HG03469 (cell line): Measurements from ENCODE around the gene NKAIN4.

Source experiments
- ATAC-seq: cut with Tn5 transposase; IDR thresholded peaks from one replicate; pipeline ENCODE4 v1.9.1; 2021; ENCODE audit warnings: mild to moderate bottlenecking, moderate library complexity, moderate number of reproducible peaks; ENCODE audit not compliant: unreplicated experiment

NKAIN4 gene

GRCh38 chr20:63220696-63221399 is 33.4 kb downstream of the NKAIN4 start:
- ATAC-seq, result no peak

GRCh38 chr20:63219866-63220521 is 34.3 kb downstream of the NKAIN4 start:
- ATAC-seq, result no peak

DNA sequence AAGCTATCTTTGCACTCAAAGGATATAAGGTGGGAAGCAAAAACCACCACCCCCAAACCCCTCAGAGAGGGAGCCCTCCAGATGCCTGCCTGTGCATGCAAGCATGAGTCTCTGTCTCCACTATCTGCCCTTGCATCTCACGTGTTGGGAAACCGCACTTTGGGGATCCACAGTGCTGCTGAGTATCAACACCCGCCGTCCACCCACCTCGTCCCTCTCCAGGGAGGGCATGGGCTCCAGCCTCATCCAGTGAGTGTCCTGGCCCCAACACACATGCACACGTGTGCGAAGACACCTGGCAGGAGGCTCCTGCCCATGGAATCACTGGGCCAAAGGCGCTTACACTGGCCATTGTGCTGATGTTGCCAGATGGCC is 34.8 kb downstream of the NKAIN4 start:
- ATAC-seq, result no peak

DNA sequence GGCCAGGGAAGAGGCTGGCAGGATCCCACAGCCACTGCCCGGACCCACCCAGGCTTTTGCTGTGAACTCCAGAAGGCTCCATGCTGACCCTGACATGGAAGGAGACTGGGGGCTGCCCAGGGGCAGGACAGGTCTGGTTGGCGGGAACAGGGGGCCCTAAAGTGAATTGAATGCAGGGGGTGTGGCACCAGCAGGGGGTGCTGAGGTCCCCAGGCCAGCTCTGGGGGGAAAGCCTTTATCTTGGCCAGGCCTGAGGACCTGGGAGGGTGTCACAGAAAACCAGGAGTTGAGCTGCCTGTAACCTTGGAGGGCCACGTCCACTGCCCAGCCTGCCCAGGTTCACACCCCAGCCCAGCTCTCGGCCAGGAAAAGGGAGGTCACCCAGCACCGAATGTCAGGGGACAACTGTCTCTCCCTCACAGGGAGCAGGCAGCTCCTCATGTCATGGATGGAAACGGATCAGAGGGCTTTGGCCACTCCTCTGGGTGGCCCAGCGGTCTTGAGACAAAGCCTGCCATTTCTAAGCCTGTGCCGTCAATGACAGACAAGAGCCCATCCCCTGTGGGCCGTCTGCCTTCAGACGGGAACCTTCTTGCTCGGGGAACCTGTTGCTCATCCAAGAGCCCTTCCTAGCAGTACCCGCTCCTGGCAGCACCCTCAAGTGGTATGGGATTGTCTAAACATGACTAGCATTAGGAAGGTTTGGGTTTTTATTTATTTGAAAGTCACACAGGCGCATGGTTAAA is 35.4 kb downstream of the NKAIN4 start:
- ATAC-seq, result no peak

DNA sequence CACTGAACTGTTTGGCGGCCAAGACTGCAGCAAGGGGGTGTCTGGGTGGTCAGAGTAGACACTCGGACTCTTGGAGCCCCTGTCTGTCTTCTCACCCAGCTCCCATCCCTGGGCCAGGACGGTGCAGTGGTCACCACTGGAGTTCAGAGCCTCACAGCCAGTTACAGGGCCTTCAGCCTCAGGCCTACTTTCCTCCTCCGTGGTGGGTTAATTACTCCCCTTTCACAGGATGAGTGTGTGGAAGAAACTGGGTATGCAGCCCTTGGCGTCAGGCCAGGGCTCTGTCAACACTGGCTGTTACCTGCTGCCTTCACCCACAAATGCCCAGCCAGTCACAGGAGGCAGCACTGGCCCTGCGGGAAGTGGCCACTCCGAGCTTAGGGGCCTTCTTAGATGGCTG is 36.6 kb downstream of the NKAIN4 start:
- no peak for ATAC-seq

DNA sequence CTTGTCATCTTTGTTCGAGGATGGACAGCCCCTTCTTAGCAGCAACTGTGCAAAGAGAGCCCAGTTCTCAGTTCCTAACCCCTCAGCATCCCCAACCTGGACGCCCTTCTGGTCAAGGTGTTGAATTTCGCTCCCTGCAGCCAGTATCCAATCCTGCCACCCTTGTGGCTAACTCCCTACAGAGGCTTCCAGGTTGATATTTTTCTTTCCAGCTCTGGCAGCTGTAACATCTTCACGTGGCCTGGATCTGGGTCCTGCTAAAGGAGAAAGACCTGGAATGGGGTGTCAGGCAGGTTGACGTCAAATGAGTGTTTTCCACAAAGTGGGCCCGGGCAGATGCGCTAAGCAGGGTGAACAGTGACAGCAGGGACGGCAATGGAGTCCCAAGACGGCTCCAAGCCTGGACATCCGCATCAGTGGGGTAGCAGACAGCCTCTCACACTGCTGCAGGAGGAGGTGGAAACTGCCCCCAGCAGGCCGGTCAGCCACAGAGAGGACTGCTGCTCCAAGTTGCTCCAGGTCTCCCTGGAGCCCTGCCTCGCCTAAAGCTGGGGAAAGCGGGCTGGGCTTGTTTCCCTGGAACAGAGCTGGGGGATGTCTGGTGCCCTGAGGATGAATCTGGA is 37.3 kb downstream of the NKAIN4 start:
- ATAC-seq, result no peak

- peak; percentile 73 for ATAC-seq
Observed at GRCh38 chr20:63216041-63216848, 38.0 kb downstream of the NKAIN4 start, which contains the start of gene YTHDF1. YTHDF1 (minus strand) TSS chr20:63216131; CDS start chr20:63215892, 239 bp downstream.

- ATAC-seq, result peak; percentile 3
Observed at GRCh38 chr20:63215101-63216040, 38.9 kb downstream of the NKAIN4 start.

DNA sequence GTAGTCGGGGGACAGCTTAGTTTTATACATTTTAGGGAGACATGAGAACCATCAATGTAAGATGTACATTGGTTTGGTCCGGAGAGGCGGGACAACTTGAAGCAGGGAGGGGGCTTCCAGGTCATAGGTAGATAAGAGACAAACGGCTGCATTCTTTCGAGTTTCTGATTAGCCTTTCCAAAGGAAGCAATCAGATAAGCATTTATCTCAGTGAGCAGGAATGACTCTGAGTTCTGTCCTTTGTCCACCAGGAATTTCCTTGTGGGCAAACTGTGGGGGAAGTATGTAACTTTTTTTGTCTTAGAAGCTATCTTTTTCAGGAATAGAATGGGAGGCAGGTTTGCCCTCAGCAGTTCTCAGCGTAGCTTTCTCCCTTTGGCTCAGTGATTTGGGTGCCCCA is 39.7 kb downstream of the NKAIN4 start:
- no peak for ATAC-seq

GRCh38 chr20:63212792-63213191 is 41.5 kb downstream of the NKAIN4 start:
- ATAC-seq, result no peak

DNA sequence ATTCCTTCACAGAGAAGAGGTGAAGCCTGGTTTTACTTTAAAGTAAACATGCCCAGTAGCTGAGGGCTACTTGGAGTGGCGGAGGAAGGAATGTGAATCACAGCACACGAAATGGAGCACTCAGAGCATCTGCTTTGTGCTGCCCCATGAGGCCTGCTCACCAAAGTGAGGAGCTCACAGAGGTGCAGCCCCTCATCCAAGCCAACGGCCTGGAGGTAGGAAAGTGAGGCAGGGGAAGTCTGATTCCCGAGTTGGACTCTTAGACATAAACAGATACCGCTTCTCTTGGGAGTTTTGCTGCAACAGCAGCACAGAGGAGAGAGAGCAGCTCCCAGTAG is 41.9 kb downstream of the NKAIN4 start:
- no peak for ATAC-seq

DNA sequence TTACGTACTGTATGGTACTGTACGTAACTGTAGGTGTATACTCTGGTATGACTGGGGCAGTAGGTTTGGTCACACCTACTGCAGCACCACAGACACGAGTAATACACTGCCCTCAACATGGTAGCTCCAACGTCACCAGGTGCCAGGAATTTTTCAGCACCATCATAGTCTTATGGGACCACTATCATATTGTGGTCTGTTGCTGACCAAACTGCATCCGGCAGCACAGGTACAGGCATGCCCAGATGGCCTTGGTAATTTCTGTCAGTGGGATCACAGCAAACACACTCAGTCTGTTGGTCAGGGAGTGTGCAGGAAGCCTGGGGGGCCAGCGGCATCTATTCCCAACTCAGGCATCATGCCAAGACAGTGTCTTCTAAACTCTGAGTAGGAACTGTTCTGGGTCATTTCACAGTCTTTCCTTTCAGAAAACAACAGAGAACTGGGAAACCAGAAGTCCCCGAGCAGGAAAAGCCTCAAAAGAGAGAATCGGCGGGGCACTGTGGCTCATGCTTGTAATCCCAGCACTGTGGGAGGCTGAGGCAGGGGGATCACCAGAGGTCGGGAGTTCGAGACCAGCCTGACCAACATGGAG is 44.2 kb downstream of the NKAIN4 start:
- no peak for ATAC-seq

- ATAC-seq, result no peak
Observed at GRCh38 chr20:63208346-63208909, 45.8 kb downstream of the NKAIN4 start.

DNA sequence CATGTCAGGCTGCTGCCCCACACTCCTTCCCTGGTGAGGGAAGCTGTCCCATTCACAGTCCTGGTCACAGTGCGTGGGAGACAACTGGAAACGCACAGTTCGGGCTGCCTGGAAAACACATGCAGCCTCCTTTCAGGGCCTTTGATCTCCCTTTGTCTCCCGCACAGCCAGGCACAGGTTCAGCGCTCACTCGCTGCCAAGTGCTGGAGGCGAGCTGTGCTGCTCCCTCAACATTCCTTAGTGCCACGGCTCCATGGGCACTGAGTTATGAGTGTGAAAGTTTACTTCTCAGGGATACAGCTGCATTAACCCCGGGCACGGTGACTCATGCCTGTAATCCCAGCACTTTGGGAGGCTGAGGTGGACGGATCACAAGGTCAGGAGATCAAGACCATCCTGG is 47.4 kb downstream of the NKAIN4 start:
- ATAC-seq, result no peak

DNA sequence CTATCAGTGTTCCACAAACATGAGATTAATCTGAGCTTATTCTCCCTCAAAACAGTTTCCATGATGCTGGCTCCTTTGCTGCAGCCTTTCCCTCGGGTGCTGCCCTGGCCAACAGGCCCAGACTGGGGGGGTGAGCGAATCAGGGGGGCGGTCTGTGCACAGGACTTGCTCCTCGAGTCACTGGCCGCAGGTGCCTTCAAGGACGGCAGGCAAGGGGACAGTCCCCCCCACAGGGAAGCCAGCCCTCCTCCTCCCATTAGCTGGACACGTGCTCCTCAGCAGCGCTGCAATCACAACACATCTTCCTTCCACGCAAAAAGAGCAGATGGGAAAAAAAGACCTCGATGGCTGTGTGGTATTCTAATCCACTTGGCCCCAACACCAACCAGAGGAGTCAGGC is 48.4 kb downstream of the NKAIN4 start:
- ATAC-seq, result no peak

- ATAC-seq, result no peak
Observed at GRCh38 chr20:63204362-63204761, 49.9 kb downstream of the NKAIN4 start.

- ATAC-seq, result no peak
Observed at GRCh38 chr20:63202811-63203526, 51.3 kb downstream of the NKAIN4 start.

GRCh38 chr20:63202021-63202420 is 52.2 kb downstream of the NKAIN4 start:
- no peak for ATAC-seq
